Sigmoid colon (tissue), 4 donors: ENCODE measurements around the gene AVPR1B.

Experiments used
- CTCF ChIP-seq, 4 experiments: fragments of 450-650 bp in 3 of 4; fragments of 200-600 bp in 1 of 4; IDR thresholded peaks; one replicate each; pipeline ENCODE4 v1.5.1; 2016 to 2019; ENCODE audit warnings: antibody characterized with exemption in 4 of 4, mild to moderate bottlenecking in 3 of 4, moderate library complexity in 2 of 4
- POLR2AphosphoS5 ChIP-seq, 4 donors: sonication (generic); formaldehyde crosslinking; IDR thresholded peaks; one replicate each; pipeline ENCODE4 v1.6.1; 2017; ENCODE audit warnings: antibody characterized with exemption in 4 of 4

- TF ChIP-seq CTCF (IDR thresholded peaks at IDR 0.05) (no peak), POLR2AphosphoS5 (IDR thresholded peaks at IDR 0.05) (no peak)
Observed at GRCh38 chr1:206080026-206080820, 37.0 kb downstream of the AVPR1B start.
